ENCODE measurements around the gene CTDSP2. TPM values are rescaled to one million over a fixed set of nuclear protein-coding genes. Genes with fewer than 3 reads are reported as not detected.
"Not testable (repeated sequence)": the region's sequence is repeated elsewhere in the genome, so short reads cannot be mapped to it uniquely, and the experiment has no call there.

CTDSP2 gene
- total and polyA plus RNA-seq, 12 donors, result 31.2 to 138 (median 82.7) TPM

GRCh38 chr12:57888409-57889157, 42.1 kb upstream of the CTDSP2 start:
- Histone ChIP-seq H3K27me3 (no peaks in the 10 kb centered on the region), H3K36me3 (no peaks in the 10 kb centered on the region), H3K4me3 (peak overlapping the region in 6 of 10 donors; percentile 22 to 42 (median 36)), H3K27ac (peak overlapping the region; percentile 64 to 100 (median 98)), H3K4me1 (peaks cover 25 to 71% (median 63%) of the 10 kb centered on the region in 9 donors), H3K9me3 (peaks cover 0 to 12% (median 0%) of the 10 kb centered on the region in 11 donors)
- WGBS, 2 donors, result 34 to 42% methylated on average over 15 of the region's 15 CpGs
- ATAC-seq (peak in 7 of 8 donors; percentile 3 to 46 (median 24)), DNase-seq (peak in 1 of 2 donors; percentile 40)
- TF ChIP-seq, protein P1, sequence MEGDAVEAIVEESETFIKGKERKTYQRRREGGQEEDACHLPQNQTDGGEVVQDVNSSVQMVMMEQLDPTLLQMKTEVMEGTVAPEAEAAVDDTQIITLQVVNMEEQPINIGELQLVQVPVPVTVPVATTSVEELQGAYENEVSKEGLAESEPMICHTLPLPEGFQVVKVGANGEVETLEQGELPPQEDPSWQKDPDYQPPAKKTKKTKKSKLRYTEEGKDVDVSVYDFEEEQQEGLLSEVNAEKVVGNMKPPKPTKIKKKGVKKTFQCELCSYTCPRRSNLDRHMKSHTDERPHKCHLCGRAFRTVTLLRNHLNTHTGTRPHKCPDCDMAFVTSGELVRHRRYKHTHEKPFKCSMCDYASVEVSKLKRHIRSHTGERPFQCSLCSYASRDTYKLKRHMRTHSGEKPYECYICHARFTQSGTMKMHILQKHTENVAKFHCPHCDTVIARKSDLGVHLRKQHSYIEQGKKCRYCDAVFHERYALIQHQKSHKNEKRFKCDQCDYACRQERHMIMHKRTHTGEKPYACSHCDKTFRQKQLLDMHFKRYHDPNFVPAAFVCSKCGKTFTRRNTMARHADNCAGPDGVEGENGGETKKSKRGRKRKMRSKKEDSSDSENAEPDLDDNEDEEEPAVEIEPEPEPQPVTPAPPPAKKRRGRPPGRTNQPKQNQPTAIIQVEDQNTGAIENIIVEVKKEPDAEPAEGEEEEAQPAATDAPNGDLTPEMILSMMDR (IDR thresholded peaks at IDR 0.05), result no peak
- intact Hi-C loops (cut with DNase I), result loop anchor here in 3 of 10 donors (2.0 kb wide), 2 partner anchors 24 to 42 kb away; partner anchors contain the start of gene CTDSP2 (in 1 of the 3)

DNA sequence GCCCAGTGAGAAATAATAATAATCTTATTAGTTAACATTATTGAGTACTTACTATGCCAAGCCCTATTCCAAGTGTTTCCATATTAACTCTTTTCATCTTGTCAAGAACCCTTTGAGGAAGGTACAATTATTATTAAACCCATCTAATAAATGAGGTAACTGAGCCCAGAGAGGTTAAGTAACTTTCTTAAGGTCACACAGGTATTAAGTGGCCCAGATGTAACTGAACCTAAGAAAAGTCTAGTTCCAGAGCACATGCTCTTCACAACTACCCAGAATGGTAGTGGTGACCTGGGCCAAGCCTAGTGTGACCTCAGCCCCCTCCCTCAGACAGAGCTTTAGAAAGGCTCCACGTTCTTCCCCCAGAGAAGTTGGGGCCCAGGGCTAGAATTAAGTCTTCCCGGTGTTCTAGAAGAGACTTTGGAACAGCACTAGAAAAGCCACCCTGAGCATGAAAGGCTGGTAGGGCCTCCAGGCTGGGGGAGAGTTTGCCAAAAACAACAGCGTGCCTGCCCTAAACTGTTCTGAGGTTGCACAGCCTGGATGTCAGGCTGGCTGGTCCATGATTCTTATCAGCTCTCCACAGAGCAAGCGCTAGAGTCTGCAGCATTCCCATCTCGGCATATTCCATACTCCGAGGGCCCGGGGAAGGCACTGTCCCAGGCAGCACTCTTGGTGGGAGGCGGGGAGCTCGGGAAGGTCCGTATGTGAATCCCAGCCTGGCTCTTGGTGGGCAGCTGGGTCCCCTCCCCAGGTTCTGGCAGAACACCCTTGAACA, 41.3 kb upstream of the CTDSP2 start:
- Histone ChIP-seq H3K9me3 (peaks cover 0 to 12% (median 0%) of the 10 kb centered on the region in 11 donors), H3K4me1 (peaks cover 19 to 63% (median 55%) of the 10 kb centered on the region in 9 donors), H3K27ac (peak overlapping the region; percentile 64 to 100 (median 98)), H3K4me3 (peak overlapping the region in 4 of 10 donors; percentile 23 to 42 (median 38)), H3K27me3 (no peaks in the 10 kb centered on the region), H3K36me3 (no peaks in the 10 kb centered on the region)
- 37 to 48% methylated on average over 10 of the region's 10 CpGs for WGBS, 2 donors
- TF ChIP-seq, protein P1 (IDR thresholded peaks at IDR 0.05), result no peak
- intact Hi-C loops (cut with DNase I), result loop anchor here in 3 of 10 donors (2.0 kb wide), 2 partner anchors 23 to 41 kb away; partner anchors contain the start of gene CTDSP2 (in 1 of the 3)
- peak; percentile 5 to 34 (median 18) for ATAC-seq
- DNase-seq, result no peak

DNA sequence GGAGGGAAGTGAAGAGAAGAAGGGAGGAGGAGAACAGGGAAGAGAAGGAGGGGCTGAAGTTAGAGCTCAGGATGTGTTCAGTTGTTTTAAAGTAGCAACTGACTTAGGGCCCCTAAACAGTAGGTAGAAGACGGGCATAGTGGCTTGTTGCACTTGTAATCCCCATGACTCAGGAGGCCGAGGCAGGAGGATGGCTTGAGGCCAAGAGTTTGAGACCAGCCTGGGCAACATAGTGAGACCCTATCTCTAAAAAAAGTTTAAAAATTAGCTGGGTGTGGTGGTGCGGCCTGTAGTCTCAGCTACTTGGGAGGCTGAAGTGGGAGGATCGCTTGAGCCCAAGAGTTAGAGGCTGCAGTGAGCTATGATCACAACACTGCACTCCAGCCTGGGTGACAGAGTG, 40.4 kb upstream of the CTDSP2 start:
- H3K36me3 ChIP-seq; intact Hi-C loops (cut with DNase I); H3K27me3 ChIP-seq; ATAC-seq; H3K4me3 ChIP-seq; DNase-seq: not testable (repeated sequence)
- Histone ChIP-seq H3K4me1 (peaks cover 18 to 55% (median 47%) of the 10 kb centered on the region in 9 donors), H3K9me3 (peaks cover 0 to 12% (median 0%) of the 10 kb centered on the region in 11 donors), H3K27ac (peak overlapping the region in 8 of 10 donors; percentile 19 to 100 (median 98))
- 92 to 93% methylated on average over 4 of the region's 4 CpGs for WGBS, 2 donors

- intact Hi-C loops (cut with DNase I), result no loop called here
- DNase-seq (no peak), ATAC-seq (no peak)
- H3K27me3 ChIP-seq, result no peaks in the 10 kb centered on the region
- H3K36me3 ChIP-seq, result no peaks in the 10 kb centered on the region
- peaks cover 18 to 56% (median 43%) of the 10 kb centered on the region in 9 donors for H3K4me1 ChIP-seq
- 78 to 83% methylated on average over 2 of the region's 2 CpGs for WGBS, 2 donors
- TF ChIP-seq, protein P1 (IDR thresholded peaks at IDR 0.05), result no peak
- no peak overlapping the region for H3K4me3 ChIP-seq
- peak overlapping the region in 8 of 10 donors; percentile 19 to 100 (median 78) for H3K27ac ChIP-seq
- H3K9me3 ChIP-seq, result peaks cover 0 to 12% (median 0%) of the 10 kb centered on the region in 11 donors
These were observed 40.0 kb upstream of the CTDSP2 start for GRCh38 chr12:57886542-57886941.

Measured in heart right ventricle (tissue), 16 donors.